Esophagus squamous epithelium (tissue), 5 donors: Measurements from ENCODE around the gene HPSE2. TPM values are rescaled to one million over a fixed set of nuclear protein-coding genes. Genes with fewer than 3 reads are reported as not detected.
A peak's percentile ranks its signal among the peaks of the same experiment; 100 is the strongest.

ENCODE experiments used
- DNase-seq: peaks from one replicate; lab custom pipeline; 2025; lab: John Stamatoyannopoulos, UW
- H3K27ac ChIP-seq, 4 donors: fragments of 200-600 bp; sonication (generic); one replicate each; pipeline ENCODE4 v1.5.1; 2016 to 2019; ENCODE audit warnings: mild to moderate bottlenecking in 1 of 4
- H3K27me3 ChIP-seq, 4 donors: fragments of 200-600 bp; sonication (generic); 1 replicate in 3 of 4; 2 replicates in 1 of 4; pipeline versions ENCODE4 v1.5.1 to v1.6.0; 2017 to 2021; ENCODE audit warnings: antibody characterized with exemption in 1 of 4
- H3K36me3 ChIP-seq, 3 donors: fragments of 200-600 bp; sonication (generic); one replicate each; pipeline ENCODE4 v1.5.1; 2016 to 2019
- H3K4me1 ChIP-seq, 3 donors: fragments of 200-600 bp; sonication (generic); one replicate each; pipeline ENCODE4 v1.5.1; 2017 to 2019
- H3K4me3 ChIP-seq, 4 donors: fragments of 200-600 bp; sonication (generic); 1 replicate in 3 of 4; 2 replicates in 1 of 4; pipeline ENCODE4 v1.5.1; 2016 to 2019; ENCODE audit warnings: mild to moderate bottlenecking in 2 of 4, moderate library complexity in 1 of 4
- H3K9me3 ChIP-seq, 3 donors: fragments of 200-600 bp; sonication (generic); one replicate each; pipeline ENCODE4 v1.5.1; 2016 to 2019
- POLR2A ChIP-seq, 4 donors: fragments of 450-650 bp; IDR thresholded peaks; one replicate each; pipeline ENCODE4 v1.6.1; 2017; ENCODE audit warnings: antibody characterized with exemption in 4 of 4, mild to moderate bottlenecking in 4 of 4, moderate library complexity in 3 of 4
- WGBS, 2 donors: methylation state at CpG; one replicate each; pipeline ENCODE4 v1.1.5; 2018; 5-methylcytosine and 5-hydroxymethylcytosine counted together
- intact Hi-C: fragments of 100-400 bp; cut with DNase I; formaldehyde crosslinking; loops from one replicate; pipeline ENCODE4 v1.15.0; 2022
- total RNA-seq, 4 donors: library from RNA; depleted of rRNA; stranded (reverse); fragments of >200 nt; gene quantifications; one replicate each; pipeline ENCODE4 v1.1.0, GENCODE V29; 2016
- TF ChIP-seq, protein P1 (sequence below), 6 experiments: fragments of 450-650 bp in 4 of 6; fragments of 200-600 bp in 2 of 6; sonication (generic) in 2 of 6; IDR thresholded peaks; one replicate each; pipeline ENCODE4 v1.5.1; 2016 to 2019; ENCODE audit warnings: antibody characterized with exemption in 6 of 6, mild to moderate bottlenecking in 4 of 6, moderate library complexity in 4 of 6
- donor health status: DM: yes; HTN: yes; CAD: no.

HPSE2 gene
- total RNA-seq, 4 donors from 2014 or later: 0.47 to 5.3 (median 2.6) TPM

GRCh38 chr10:98953251-98953650 lies 282.4 kb downstream of the HPSE2 start:
- intact Hi-C loops: no loop called here

DNA sequence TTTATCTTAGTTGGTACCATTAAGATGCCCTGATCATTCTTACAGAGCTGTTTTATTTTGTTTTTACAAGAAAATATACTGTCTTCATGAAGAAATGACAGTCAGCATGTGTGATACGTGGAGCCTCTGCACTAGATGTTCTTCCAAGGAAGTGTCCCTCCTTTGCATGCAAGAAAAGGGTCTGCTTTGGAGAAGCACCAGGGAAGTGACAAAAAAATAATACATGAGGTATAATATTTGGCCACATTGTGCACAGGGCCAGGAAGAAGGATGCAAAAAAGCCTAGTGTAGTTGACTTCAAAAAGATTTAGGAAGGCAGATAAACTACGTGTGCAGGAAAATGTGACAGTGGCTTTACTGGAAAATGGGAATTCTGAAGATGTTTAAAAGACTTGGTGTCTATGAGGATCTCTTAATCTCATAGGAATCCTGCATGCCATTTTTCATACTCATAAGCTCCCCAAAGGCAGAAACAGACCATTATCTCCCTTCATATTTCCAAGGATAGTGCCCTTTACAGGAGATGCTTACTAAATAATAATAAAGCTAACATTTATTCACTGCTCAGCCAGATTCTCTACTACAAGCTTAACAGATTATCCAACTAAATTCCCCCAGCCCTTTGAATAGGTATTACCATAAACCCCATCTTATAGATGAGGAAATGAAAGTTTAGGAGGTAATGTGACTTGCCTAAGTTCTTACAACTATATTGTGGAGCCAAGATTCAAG lies 284.2 kb downstream of the HPSE2 start:
- TF ChIP-seq POLR2A (IDR thresholded peaks at IDR 0.05): no peak
- TF ChIP-seq, protein P1, sequence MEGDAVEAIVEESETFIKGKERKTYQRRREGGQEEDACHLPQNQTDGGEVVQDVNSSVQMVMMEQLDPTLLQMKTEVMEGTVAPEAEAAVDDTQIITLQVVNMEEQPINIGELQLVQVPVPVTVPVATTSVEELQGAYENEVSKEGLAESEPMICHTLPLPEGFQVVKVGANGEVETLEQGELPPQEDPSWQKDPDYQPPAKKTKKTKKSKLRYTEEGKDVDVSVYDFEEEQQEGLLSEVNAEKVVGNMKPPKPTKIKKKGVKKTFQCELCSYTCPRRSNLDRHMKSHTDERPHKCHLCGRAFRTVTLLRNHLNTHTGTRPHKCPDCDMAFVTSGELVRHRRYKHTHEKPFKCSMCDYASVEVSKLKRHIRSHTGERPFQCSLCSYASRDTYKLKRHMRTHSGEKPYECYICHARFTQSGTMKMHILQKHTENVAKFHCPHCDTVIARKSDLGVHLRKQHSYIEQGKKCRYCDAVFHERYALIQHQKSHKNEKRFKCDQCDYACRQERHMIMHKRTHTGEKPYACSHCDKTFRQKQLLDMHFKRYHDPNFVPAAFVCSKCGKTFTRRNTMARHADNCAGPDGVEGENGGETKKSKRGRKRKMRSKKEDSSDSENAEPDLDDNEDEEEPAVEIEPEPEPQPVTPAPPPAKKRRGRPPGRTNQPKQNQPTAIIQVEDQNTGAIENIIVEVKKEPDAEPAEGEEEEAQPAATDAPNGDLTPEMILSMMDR (IDR thresholded peaks at IDR 0.05): no peak
- 48 to 59% methylated on average over 2 of the region's 2 CpGs for WGBS, 2 donors
- Histone ChIP-seq H3K27me3 (no peaks in the 10 kb centered on the region), H3K9me3 (no peaks in the 10 kb centered on the region), H3K27ac (peak overlapping the region in 1 of 4 donors; percentile 55), H3K36me3 (no peaks in the 10 kb centered on the region), H3K4me3 (no peak overlapping the region), H3K4me1 (no peaks in the 10 kb centered on the region)
- intact Hi-C loops: no loop called here
- DNase-seq: no peak

More at GRCh38 chr10:98953251-98953650, 282.4 kb downstream of the HPSE2 start:
- WGBS, 2 donors: 39 to 87% methylated on average over 2 to 5 of the region's 6 CpGs
- no peak for DNase-seq
- Histone ChIP-seq H3K9me3 (no peaks in the 10 kb centered on the region), H3K27me3 (no peaks in the 10 kb centered on the region), H3K27ac (no peak overlapping the region), H3K4me3 (no peak overlapping the region), H3K36me3 (no peaks in the 10 kb centered on the region), H3K4me1 (no peaks in the 10 kb centered on the region)
- TF ChIP-seq, protein P1 (IDR thresholded peaks at IDR 0.05): no peak
- no peak for TF ChIP-seq POLR2A (IDR thresholded peaks at IDR 0.05)

DNA sequence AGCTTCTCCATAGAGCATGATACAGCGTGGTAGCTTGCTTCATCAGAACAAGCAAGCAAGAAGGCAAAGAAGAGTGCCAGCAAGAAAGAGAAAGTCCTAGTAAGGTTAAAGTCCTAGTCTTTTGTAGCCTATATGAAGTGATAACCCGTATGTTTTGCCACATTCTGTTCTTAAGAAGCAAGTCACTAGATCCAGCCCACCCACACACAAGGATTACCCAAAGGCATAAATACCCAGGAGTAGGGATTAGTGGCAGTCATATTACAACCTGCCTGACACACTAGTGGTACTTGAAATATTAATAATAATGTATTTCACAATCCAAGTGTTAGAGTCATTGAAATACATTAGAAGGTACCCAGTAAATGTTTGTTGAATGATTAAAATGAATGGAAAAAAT lies 285.5 kb downstream of the HPSE2 start:
- H3K9me3 ChIP-seq: no peaks in the 10 kb centered on the region
- TF ChIP-seq, protein P1 (IDR thresholded peaks at IDR 0.05): no peak
- no peak for TF ChIP-seq POLR2A (IDR thresholded peaks at IDR 0.05)
- DNase-seq: no peak
- WGBS, 2 donors: 37 to 39% methylated on average over 2 of the region's 2 CpGs
- no peaks in the 10 kb centered on the region for H3K4me1 ChIP-seq
- H3K4me3 ChIP-seq: no peak overlapping the region
- H3K27ac ChIP-seq: no peak overlapping the region
- intact Hi-C loops: no loop called here
- H3K27me3 ChIP-seq: no peaks in the 10 kb centered on the region
- H3K36me3 ChIP-seq: no peaks in the 10 kb centered on the region

- TF ChIP-seq, protein P1 (IDR thresholded peaks at IDR 0.05): no peak
- TF ChIP-seq POLR2A (IDR thresholded peaks at IDR 0.05): no peak
- Histone ChIP-seq H3K4me1 (no peaks in the 10 kb centered on the region), H3K4me3 (no peak overlapping the region), H3K27ac (no peak overlapping the region), H3K9me3 (no peaks in the 10 kb centered on the region), H3K27me3 (no peaks in the 10 kb centered on the region), H3K36me3 (no peaks in the 10 kb centered on the region)
- intact Hi-C loops: no loop called here
- no peak for DNase-seq
These were observed 286.3 kb downstream of the HPSE2 start for GRCh38 chr10:98949306-98949705.

DNA sequence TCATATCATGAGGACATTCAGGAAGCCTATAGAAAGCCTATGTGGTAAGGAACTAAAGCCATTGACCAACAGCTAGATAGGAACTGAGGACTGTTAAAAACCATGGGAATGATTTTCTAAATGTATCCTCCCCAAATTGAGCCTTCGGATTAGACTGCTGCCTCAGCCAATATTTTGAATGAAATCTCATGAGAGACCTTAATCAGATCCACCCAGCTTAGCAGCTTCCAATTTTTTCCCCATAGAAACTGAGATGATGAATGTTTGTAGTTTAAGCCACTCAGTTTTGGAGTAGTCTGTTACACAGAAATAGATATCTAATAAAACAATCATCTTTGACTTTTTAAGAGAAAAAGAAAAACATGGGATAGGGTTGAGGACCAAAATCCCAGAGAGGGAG lies 292.0 kb downstream of the HPSE2 start:
- 44 to 73% methylated on average over 1 of the region's 1 CpG for WGBS, 2 donors
- TF ChIP-seq, protein P1 (IDR thresholded peaks at IDR 0.05): no peak
- no peak for TF ChIP-seq POLR2A (IDR thresholded peaks at IDR 0.05)

More for the DNA sequence above, 292.0 kb downstream of the HPSE2 start:
- Histone ChIP-seq H3K27ac (no peak overlapping the region), H3K36me3 (no peaks in the 10 kb centered on the region), H3K4me1 (no peaks in the 10 kb centered on the region), H3K4me3 (no peak overlapping the region), H3K9me3 (no peaks in the 10 kb centered on the region), H3K27me3 (no peaks in the 10 kb centered on the region)
- DNase-seq: no peak
- intact Hi-C loops: no loop called here
